Large intestine (tissue), 12 donors: ENCODE measurements around the gene KLF13. TPM values are rescaled to one million over a fixed set of nuclear protein-coding genes. Genes with fewer than 3 reads are reported as not detected.

ENCODE experiments used
- DNase-seq, 2 donors: peaks; one replicate each; pipeline versions ENCODE4 v3.0.0 to v3.0.0-alpha.2; 2013
- H3K27ac ChIP-seq: one replicate; pipeline ENCODE4 v1.5.1; 2013; ENCODE audit warnings: low read length
- H3K27me3 ChIP-seq: 2 replicates; pipeline ENCODE4 v1.6.1; 2013; ENCODE audit warnings: low read length; ENCODE audit not compliant: control insufficient read depth, insufficient read depth
- H3K36me3 ChIP-seq: 2 replicates; pipeline ENCODE4 v1.6.1; 2013; ENCODE audit warnings: low read length; ENCODE audit not compliant: control insufficient read depth, insufficient read depth
- H3K4me1 ChIP-seq: one replicate; pipeline ENCODE4 v1.6.1; 2013; ENCODE audit warnings: low read length; ENCODE audit not compliant: control insufficient read depth, insufficient read depth
- H3K4me3 ChIP-seq: one replicate; pipeline ENCODE4 v1.5.1; 2013; ENCODE audit warnings: low read length
- H3K9me3 ChIP-seq: one replicate; pipeline ENCODE4 v1.6.1; 2013; ENCODE audit warnings: mild to moderate bottlenecking, low read depth, low read length, moderate library complexity; ENCODE audit not compliant: control insufficient read depth
- WGBS: methylation state at CpG from one replicate; pipeline ENCODE4 v1.1.5; 2013; ENCODE audit warnings: low lambda C conversion rate; ENCODE audit not compliant: insufficient coverage; 5-methylcytosine and 5-hydroxymethylcytosine counted together
- long read RNA-seq, 11 donors: transcript quantifications; one replicate each; lab custom pipeline, GENCODE V29; 2026
- polyA plus RNA-seq: library from polyadenylated mRNA; unstranded; fragments of 120-200 nt; gene quantifications from one replicate; pipeline ENCODE4 v1.2.1, GENCODE V29; 2013

The KLF13 gene
- polyA plus RNA-seq, result 60.7 TPM
- long read RNA-seq, donor 1, full-length matches to known transcripts, result 10 of 10 reads
- long read RNA-seq, donor 1, partial matches to known transcripts, result 0 of 10 reads
- long read RNA-seq, donor 1, other reads (novel, unspliced or antisense), result 0 of 10 reads
- long read RNA-seq, donor 2, full-length matches to known transcripts, result 18 of 23 reads
- long read RNA-seq, donor 2, partial matches to known transcripts, result 5 of 23 reads
- long read RNA-seq, donor 2, other reads (novel, unspliced or antisense), result 0 of 23 reads
- long read RNA-seq, donor 3, result 0 reads
- long read RNA-seq, donor 4, full-length matches to known transcripts, result 2 of 2 reads
- long read RNA-seq, donor 4, partial matches to known transcripts, result 0 of 2 reads
- long read RNA-seq, donor 4, other reads (novel, unspliced or antisense), result 0 of 2 reads
- long read RNA-seq, donor 5, full-length matches to known transcripts, result 4 of 4 reads
- long read RNA-seq, donor 5, partial matches to known transcripts, result 0 of 4 reads
- long read RNA-seq, donor 5, other reads (novel, unspliced or antisense), result 0 of 4 reads
- long read RNA-seq, donor 6, full-length matches to known transcripts, result 10 of 30 reads
- long read RNA-seq, donor 6, partial matches to known transcripts, result 20 of 30 reads
- long read RNA-seq, donor 6, other reads (novel, unspliced or antisense), result 0 of 30 reads
- long read RNA-seq, donor 7, full-length matches to known transcripts, result 4 of 4 reads
- long read RNA-seq, donor 7, partial matches to known transcripts, result 0 of 4 reads
- long read RNA-seq, donor 7, other reads (novel, unspliced or antisense), result 0 of 4 reads
- long read RNA-seq, donor 8, full-length matches to known transcripts, result 8 of 17 reads
- long read RNA-seq, donor 8, partial matches to known transcripts, result 9 of 17 reads
- long read RNA-seq, donor 8, other reads (novel, unspliced or antisense), result 0 of 17 reads
- long read RNA-seq, donor 9, full-length matches to known transcripts, result 10 of 10 reads
- long read RNA-seq, donor 9, partial matches to known transcripts, result 0 of 10 reads
- long read RNA-seq, donor 9, other reads (novel, unspliced or antisense), result 0 of 10 reads
- long read RNA-seq, donor 10, full-length matches to known transcripts, result 14 of 24 reads
- long read RNA-seq, donor 10, partial matches to known transcripts, result 10 of 24 reads
- long read RNA-seq, donor 10, other reads (novel, unspliced or antisense), result 0 of 24 reads
- long read RNA-seq, donor 11, full-length matches to known transcripts, result 9 of 16 reads
- long read RNA-seq, donor 11, partial matches to known transcripts, result 7 of 16 reads
- long read RNA-seq, donor 11, other reads (novel, unspliced or antisense), result 0 of 16 reads

- peak within 1 kb of the TSS; percentile 94 for H3K27ac ChIP-seq
- H3K4me3 ChIP-seq, result peak within 1 kb of the TSS; percentile 64
- H3K4me1 ChIP-seq, result peaks cover 32% of the 10 kb centered on the region
- H3K9me3 ChIP-seq, result no peaks in the 10 kb centered on the region
- DNase-seq, result peak; percentile 98 to 100
- no CpG with 5 or more reads among the region's 99 CpGs for WGBS
- H3K27me3 ChIP-seq, result no peaks in the 10 kb centered on the region
- peaks cover 7% of the 10 kb centered on the region for H3K36me3 ChIP-seq
Observed at GRCh38 chr15:31326156-31326874, at the start of gene KLF13. KLF13 (plus strand) TSS chr15:31326835; CDS start chr15:31327213, 378 bp downstream.

GRCh38 chr15:31277335-31278060, 49.1 kb upstream of the KLF13 start:
- no peak for DNase-seq
- WGBS, result no CpG with 5 or more reads among the region's 4 CpGs
- Histone ChIP-seq H3K36me3 (no peaks in the 10 kb centered on the region), H3K4me1 (peaks cover 35% of the 10 kb centered on the region), H3K27ac (no peak overlapping the region), H3K4me3 (no peak overlapping the region), H3K27me3 (no peaks in the 10 kb centered on the region), H3K9me3 (no peaks in the 10 kb centered on the region)

- H3K9me3 ChIP-seq, result no peaks in the 10 kb centered on the region
- DNase-seq, result no peak
- no peaks in the 10 kb centered on the region for H3K36me3 ChIP-seq
- no peaks in the 10 kb centered on the region for H3K27me3 ChIP-seq
- peaks cover 29% of the 10 kb centered on the region for H3K4me1 ChIP-seq
- H3K27ac ChIP-seq, result no peak overlapping the region
- 60% methylated on average over 1 of the region's 6 CpGs for WGBS
- H3K4me3 ChIP-seq, result no peak overlapping the region
Observed at GRCh38 chr15:31278061-31278445, 48.6 kb upstream of the KLF13 start.

- no peaks in the 10 kb centered on the region for H3K9me3 ChIP-seq
- DNase-seq, result no peak
- no peak overlapping the region for H3K27ac ChIP-seq
- H3K4me3 ChIP-seq, result no peak overlapping the region
- H3K4me1 ChIP-seq, result peaks cover 23% of the 10 kb centered on the region
- WGBS, result no CpG with 5 or more reads among the region's 18 CpGs
- H3K27me3 ChIP-seq, result no peaks in the 10 kb centered on the region
- H3K36me3 ChIP-seq, result no peaks in the 10 kb centered on the region
Observed at GRCh38 chr15:31278544-31279220, 48.0 kb upstream of the KLF13 start.

- no CpG with 5 or more reads among the region's 11 CpGs for WGBS
- H3K4me1 ChIP-seq, result peaks cover 22% of the 10 kb centered on the region
- DNase-seq, result no peak
- no peaks in the 10 kb centered on the region for H3K36me3 ChIP-seq
- H3K27me3 ChIP-seq, result no peaks in the 10 kb centered on the region
- no peak overlapping the region for H3K27ac ChIP-seq
- H3K9me3 ChIP-seq, result no peaks in the 10 kb centered on the region
- no peak overlapping the region for H3K4me3 ChIP-seq
Observed at GRCh38 chr15:31279221-31280045, 47.2 kb upstream of the KLF13 start.

GRCh38 chr15:31280046-31280830, 46.4 kb upstream of the KLF13 start:
- DNase-seq, result peak; percentile 80 to 90
- WGBS, result no CpG with 5 or more reads among the region's 16 CpGs

GRCh38 chr15:31280831-31281216, 45.8 kb upstream of the KLF13 start:
- Histone ChIP-seq H3K9me3 (no peaks in the 10 kb centered on the region), H3K4me1 (peaks cover 14% of the 10 kb centered on the region), H3K27ac (no peak overlapping the region), H3K36me3 (no peaks in the 10 kb centered on the region), H3K27me3 (no peaks in the 10 kb centered on the region), H3K4me3 (no peak overlapping the region)
- no peak for DNase-seq
- WGBS, result 80% methylated on average over 4 of the region's 6 CpGs

More at GRCh38 chr15:31280046-31280830, 46.4 kb upstream of the KLF13 start:
- Histone ChIP-seq H3K9me3 (no peaks in the 10 kb centered on the region), H3K36me3 (no peaks in the 10 kb centered on the region), H3K27me3 (no peaks in the 10 kb centered on the region), H3K27ac (no peak overlapping the region), H3K4me1 (peaks cover 15% of the 10 kb centered on the region), H3K4me3 (no peak overlapping the region)

GRCh38 chr15:31283043-31283442, 43.6 kb upstream of the KLF13 start:
- Histone ChIP-seq H3K4me3 (no peak overlapping the region), H3K36me3 (no peaks in the 10 kb centered on the region), H3K4me1 (peaks cover 14% of the 10 kb centered on the region), H3K9me3 (no peaks in the 10 kb centered on the region), H3K27me3 (no peaks in the 10 kb centered on the region), H3K27ac (no peak overlapping the region)
- no peak for DNase-seq
- 100% methylated on average over 1 of the region's 4 CpGs for WGBS
